Measurements from ENCODE around the gene FERMT1. TPM values are rescaled to one million over a fixed set of nuclear protein-coding genes. Genes with fewer than 3 reads are reported as not detected.

FERMT1 gene
- total RNA-seq, 4 donors from 2014 or later, result 0.78 to 3.5 (median 1.2) TPM

DNA sequence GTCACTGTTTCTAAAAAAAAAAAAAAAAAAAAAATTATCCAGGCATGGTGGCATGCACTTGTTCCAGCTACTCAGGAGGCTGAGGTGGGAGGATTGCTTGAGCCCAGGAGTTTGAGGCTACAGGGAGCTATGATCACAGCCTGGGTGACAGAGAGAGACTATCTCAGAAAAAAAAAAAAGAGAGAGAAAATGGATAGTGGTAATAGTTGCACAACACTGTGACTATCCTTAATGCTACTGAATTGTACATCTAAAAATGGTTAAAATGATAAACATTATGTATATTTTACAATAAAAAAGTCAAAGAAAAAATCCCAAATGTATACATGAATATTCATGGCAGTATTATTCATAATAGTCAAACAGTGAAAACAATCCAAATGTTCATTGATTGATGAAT lies 23.0 kb downstream of the FERMT1 start:
- Histone ChIP-seq H3K9me3 (no peaks in the 10 kb centered on the region), H3K4me1 (no peaks in the 10 kb centered on the region), H3K36me3 (no peaks in the 10 kb centered on the region), H3K27me3 (no peaks in the 10 kb centered on the region), H3K27ac (no peak overlapping the region), H3K4me3 (no peak overlapping the region)
- TF ChIP-seq EP300 (IDR thresholded peaks at IDR 0.05) (no peak), POLR2A (IDR thresholded peaks at IDR 0.05) (no peak)
- TF ChIP-seq, protein P1, sequence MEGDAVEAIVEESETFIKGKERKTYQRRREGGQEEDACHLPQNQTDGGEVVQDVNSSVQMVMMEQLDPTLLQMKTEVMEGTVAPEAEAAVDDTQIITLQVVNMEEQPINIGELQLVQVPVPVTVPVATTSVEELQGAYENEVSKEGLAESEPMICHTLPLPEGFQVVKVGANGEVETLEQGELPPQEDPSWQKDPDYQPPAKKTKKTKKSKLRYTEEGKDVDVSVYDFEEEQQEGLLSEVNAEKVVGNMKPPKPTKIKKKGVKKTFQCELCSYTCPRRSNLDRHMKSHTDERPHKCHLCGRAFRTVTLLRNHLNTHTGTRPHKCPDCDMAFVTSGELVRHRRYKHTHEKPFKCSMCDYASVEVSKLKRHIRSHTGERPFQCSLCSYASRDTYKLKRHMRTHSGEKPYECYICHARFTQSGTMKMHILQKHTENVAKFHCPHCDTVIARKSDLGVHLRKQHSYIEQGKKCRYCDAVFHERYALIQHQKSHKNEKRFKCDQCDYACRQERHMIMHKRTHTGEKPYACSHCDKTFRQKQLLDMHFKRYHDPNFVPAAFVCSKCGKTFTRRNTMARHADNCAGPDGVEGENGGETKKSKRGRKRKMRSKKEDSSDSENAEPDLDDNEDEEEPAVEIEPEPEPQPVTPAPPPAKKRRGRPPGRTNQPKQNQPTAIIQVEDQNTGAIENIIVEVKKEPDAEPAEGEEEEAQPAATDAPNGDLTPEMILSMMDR (IDR thresholded peaks at IDR 0.05), result no peak
- DNase-seq (ENCODE audit: low spot score in 2 of 2), result no peak

DNA sequence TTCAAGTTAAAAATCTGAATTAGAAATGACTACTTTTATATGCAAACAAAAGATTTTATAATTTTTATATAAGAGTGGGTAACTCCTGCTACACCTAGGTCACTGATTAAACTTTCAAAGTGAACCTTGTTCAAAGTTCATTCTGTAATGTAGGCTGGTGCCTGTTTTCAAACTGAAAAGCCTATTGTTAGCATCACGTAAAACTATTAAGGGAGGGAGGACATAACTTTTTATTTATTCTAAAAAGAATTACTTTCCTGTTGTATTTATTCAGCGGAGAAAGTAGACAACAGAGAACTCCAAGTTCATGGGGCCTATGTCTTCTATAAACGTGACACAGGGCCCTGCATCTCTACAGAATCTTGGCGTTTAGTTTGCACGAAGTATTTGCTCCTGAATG lies 27.4 kb downstream of the FERMT1 start:
- H3K4me3 ChIP-seq, result no peak overlapping the region
- no peak overlapping the region for H3K27ac ChIP-seq
- no peaks in the 10 kb centered on the region for H3K36me3 ChIP-seq
- TF ChIP-seq POLR2A (IDR thresholded peaks at IDR 0.05) (no peak), EP300 (IDR thresholded peaks at IDR 0.05) (no peak)
- TF ChIP-seq, protein P1 (IDR thresholded peaks at IDR 0.05), result no peak
- no peaks in the 10 kb centered on the region for H3K9me3 ChIP-seq
- no peaks in the 10 kb centered on the region for H3K27me3 ChIP-seq
- H3K4me1 ChIP-seq, result no peaks in the 10 kb centered on the region
- 57 to 62% methylated on average over 5 of the region's 5 CpGs for WGBS, 2 donors
- DNase-seq (ENCODE audit: low spot score in 2 of 2), result no peak

DNA sequence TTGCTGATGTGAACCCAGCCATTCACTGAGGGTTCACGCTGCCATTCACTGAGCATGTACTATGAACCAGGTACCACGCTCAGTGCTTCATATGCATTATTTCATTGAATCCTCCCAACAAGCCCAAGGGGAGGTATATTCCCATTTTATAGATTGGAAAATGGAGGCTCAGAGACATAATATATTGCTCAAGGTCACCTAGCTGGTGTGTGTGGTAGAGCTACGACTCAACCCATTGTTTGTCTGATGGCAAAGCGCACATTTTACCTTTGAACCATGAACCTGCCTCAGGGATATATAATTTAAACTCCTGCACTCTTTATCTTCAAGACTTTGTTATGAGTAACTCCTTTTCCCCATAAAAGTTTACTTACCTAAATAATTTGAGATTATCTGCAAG lies 28.3 kb downstream of the FERMT1 start:
- TF ChIP-seq, protein P1 (IDR thresholded peaks at IDR 0.05), result no peak
- no peak for TF ChIP-seq EP300 (IDR thresholded peaks at IDR 0.05)
- TF ChIP-seq POLR2A (IDR thresholded peaks at IDR 0.05), result no peak
- no peak overlapping the region for H3K4me3 ChIP-seq
- 90 to 95% methylated on average over 4 of the region's 4 CpGs for WGBS, 2 donors

DNA sequence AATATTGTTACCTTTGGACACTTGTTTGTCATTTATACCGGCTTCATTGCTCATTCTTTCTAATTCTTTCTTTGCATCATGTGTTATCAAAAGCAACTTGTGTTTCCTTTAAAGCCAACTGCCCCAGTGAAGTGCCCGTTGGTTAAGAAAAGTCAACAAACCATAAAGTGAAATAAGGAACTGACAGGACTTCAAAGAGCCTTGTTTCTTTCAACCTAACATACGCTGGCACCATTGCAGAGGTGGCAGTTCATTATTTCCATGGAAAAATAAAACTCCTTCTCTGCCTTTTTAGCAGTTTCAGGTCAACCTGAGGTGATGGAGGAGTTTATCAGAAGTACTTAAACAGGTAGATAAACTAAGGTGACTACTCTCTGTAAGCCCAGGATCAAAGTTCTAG lies 28.8 kb downstream of the FERMT1 start:
- H3K4me1 ChIP-seq, result no peaks in the 10 kb centered on the region
- WGBS, 2 donors, result 49 to 55% methylated on average over 3 of the region's 3 CpGs
- no peaks in the 10 kb centered on the region for H3K27me3 ChIP-seq
- no peak overlapping the region for H3K27ac ChIP-seq
- TF ChIP-seq EP300 (IDR thresholded peaks at IDR 0.05) (no peak), POLR2A (IDR thresholded peaks at IDR 0.05) (no peak)
- TF ChIP-seq, protein P1 (IDR thresholded peaks at IDR 0.05), result no peak
- H3K9me3 ChIP-seq, result no peaks in the 10 kb centered on the region
- no peak for DNase-seq (ENCODE audit: low spot score in 2 of 2)
- no peak overlapping the region for H3K4me3 ChIP-seq
- H3K36me3 ChIP-seq, result no peaks in the 10 kb centered on the region

More for the DNA sequence above, 28.3 kb downstream of the FERMT1 start:
- Histone ChIP-seq H3K9me3 (no peaks in the 10 kb centered on the region), H3K4me1 (no peaks in the 10 kb centered on the region), H3K36me3 (no peaks in the 10 kb centered on the region), H3K27ac (no peak overlapping the region), H3K27me3 (no peaks in the 10 kb centered on the region)
- no peak for DNase-seq (ENCODE audit: low spot score in 2 of 2)

DNA sequence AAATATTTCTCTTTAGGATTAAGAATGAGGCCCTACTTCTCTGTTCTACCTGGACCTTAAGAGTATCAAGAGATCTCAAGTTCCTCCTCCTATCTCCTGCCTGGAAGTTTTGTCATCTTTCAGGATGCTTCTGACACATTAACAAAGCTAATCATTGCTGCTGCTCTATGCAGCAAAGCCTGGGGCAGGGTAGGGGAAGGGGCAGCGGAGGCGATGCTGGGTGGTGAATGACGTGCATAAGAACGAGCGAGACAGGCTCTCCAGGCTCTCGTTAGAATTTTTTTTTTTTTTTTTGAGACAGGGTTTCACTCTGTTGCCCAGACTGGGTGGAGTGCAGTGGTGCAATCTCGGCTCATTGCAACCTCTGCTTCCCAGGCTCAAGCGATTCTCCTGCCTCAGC lies 31.2 kb downstream of the FERMT1 start:
- TF ChIP-seq EP300 (IDR thresholded peaks at IDR 0.05) (no peak), POLR2A (IDR thresholded peaks at IDR 0.05) (no peak)
- TF ChIP-seq, protein P1 (IDR thresholded peaks at IDR 0.05), result no peak
- DNase-seq (ENCODE audit: low spot score in 2 of 2), result no peak
- Histone ChIP-seq H3K9me3 (no peaks in the 10 kb centered on the region), H3K4me1 (no peaks in the 10 kb centered on the region), H3K27me3 (no peaks in the 10 kb centered on the region), H3K36me3 (no peaks in the 10 kb centered on the region), H3K4me3 (no peak overlapping the region), H3K27ac (no peak overlapping the region)
- WGBS, 2 donors, result 79 to 81% methylated on average over 8 of the region's 8 CpGs

Data from tibial nerve (tissue), 4 donors.